Chondrocyte (in vitro differentiated cells): ENCODE results near the gene MEI1. TPM values are rescaled to one million over a fixed set of nuclear protein-coding genes. Genes with fewer than 3 reads are reported as not detected.
A peak's percentile ranks its signal among the peaks of the same experiment; 100 is the strongest.

Source experiments
- DNase-seq: peaks from one replicate; pipeline ENCODE4 v3.0.0; 2021; ENCODE audit warnings: mixed read lengths, low spot score
- H3K27ac Mint-ChIP-seq: one replicate; pipeline ENCODE4 v1.8.0; 2021; ENCODE audit warnings: mild to moderate bottlenecking, moderate library complexity, mixed read lengths; ENCODE audit not compliant: unreplicated experiment
- H3K27me3 Mint-ChIP-seq: 2 replicates; pipeline ENCODE4 v1.8.0; 2021; ENCODE audit warnings: low read depth, mixed read lengths
- H3K36me3 Mint-ChIP-seq: 2 replicates; pipeline ENCODE4 v1.8.0; 2021; ENCODE audit warnings: low read depth, mixed read lengths
- H3K4me1 Mint-ChIP-seq: 2 replicates; pipeline ENCODE4 v1.8.0; 2021; ENCODE audit warnings: low read depth, mild to moderate bottlenecking, mixed read lengths
- H3K4me3 Mint-ChIP-seq: one replicate; pipeline ENCODE4 v1.8.0; 2021; ENCODE audit warnings: mild to moderate bottlenecking, moderate library complexity, mixed read lengths; ENCODE audit not compliant: unreplicated experiment
- H3K9me3 Mint-ChIP-seq: 2 replicates; pipeline ENCODE4 v1.8.0; 2021; ENCODE audit warnings: low read depth, mixed read lengths
- CTCF ChIP-seq: fragments of 200-600 bp; sonication (generic); IDR thresholded peaks from 2 replicates; pipeline ENCODE4 v1.5.0; 2021; ENCODE audit warnings: antibody characterized with exemption, mild to moderate bottlenecking, moderate library complexity
- total RNA-seq: library from RNA; stranded (reverse); gene quantifications from 3 replicates; pipeline ENCODE4 v1.2.1, GENCODE V29; 2021

Gene MEI1
- total RNA-seq, 1 donor from 2014 or later, result 0.40 TPM

GRCh38 chr22:41812805-41813545 is 113.7 kb downstream of the MEI1 start:
- Mint-ChIP-seq H3K36me3 (peaks cover 6% of the 10 kb centered on the region), H3K4me1 (no peaks in the 10 kb centered on the region)

GRCh38 chr22:41813726-41814410 is 114.6 kb downstream of the MEI1 start:
- peak; percentile 53 for DNase-seq
- Mint-ChIP-seq H3K27me3 (no peaks in the 10 kb centered on the region), H3K36me3 (peaks cover 6% of the 10 kb centered on the region), H3K4me3 (no peak overlapping the region), H3K9me3 (no peaks in the 10 kb centered on the region), H3K4me1 (no peaks in the 10 kb centered on the region), H3K27ac (no peak overlapping the region)
- no peak for TF ChIP-seq CTCF

More at GRCh38 chr22:41812805-41813545, 113.7 kb downstream of the MEI1 start:
- H3K27ac Mint-ChIP-seq, result no peak overlapping the region
- no peaks in the 10 kb centered on the region for H3K27me3 Mint-ChIP-seq
- no peak overlapping the region for H3K4me3 Mint-ChIP-seq
- no peaks in the 10 kb centered on the region for H3K9me3 Mint-ChIP-seq
- DNase-seq, result peak; percentile 61
- no peak for TF ChIP-seq CTCF

- H3K4me1 Mint-ChIP-seq, result no peaks in the 10 kb centered on the region
- H3K36me3 Mint-ChIP-seq, result peaks cover 4% of the 10 kb centered on the region
Measured at GRCh38 chr22:41815716-41816115, 116.4 kb downstream of the MEI1 start.

GRCh38 chr22:41816241-41816640 is 116.9 kb downstream of the MEI1 start:
- TF ChIP-seq CTCF, result no peak
- Mint-ChIP-seq H3K36me3 (peaks cover 4% of the 10 kb centered on the region), H3K27ac (no peak overlapping the region), H3K9me3 (no peaks in the 10 kb centered on the region), H3K4me1 (no peaks in the 10 kb centered on the region), H3K4me3 (no peak overlapping the region), H3K27me3 (no peaks in the 10 kb centered on the region)
- no peak for DNase-seq

More at GRCh38 chr22:41815716-41816115, 116.4 kb downstream of the MEI1 start:
- no peak for TF ChIP-seq CTCF
- Mint-ChIP-seq H3K27me3 (no peaks in the 10 kb centered on the region), H3K9me3 (no peaks in the 10 kb centered on the region), H3K4me3 (no peak overlapping the region), H3K27ac (no peak overlapping the region)
- no peak for DNase-seq

GRCh38 chr22:41816871-41817270 is 117.6 kb downstream of the MEI1 start:
- no peak for TF ChIP-seq CTCF
- no peak for DNase-seq
- Mint-ChIP-seq H3K27me3 (no peaks in the 10 kb centered on the region), H3K4me1 (no peaks in the 10 kb centered on the region), H3K27ac (no peak overlapping the region), H3K9me3 (no peaks in the 10 kb centered on the region), H3K4me3 (no peak overlapping the region), H3K36me3 (peaks cover 4% of the 10 kb centered on the region)
